GM21619 (cell line): ENCODE results near the gene BRAT1.

Experiments
- ATAC-seq: cut with Tn5 transposase; IDR thresholded peaks from one replicate; pipeline ENCODE4 v1.9.1; 2021; ENCODE audit not compliant: unreplicated experiment

BRAT1 gene

GRCh38 chr7:2525658-2526630, 29.4 kb downstream of the BRAT1 start:
- ATAC-seq, result no peak

- ATAC-seq, result no peak
Measured at GRCh38 chr7:2524808-2525657, 30.3 kb downstream of the BRAT1 start.

GRCh38 chr7:2523941-2524807, 31.1 kb downstream of the BRAT1 start:
- no peak for ATAC-seq

- ATAC-seq, result no peak
Measured at GRCh38 chr7:2523461-2523936, 31.8 kb downstream of the BRAT1 start.

GRCh38 chr7:2522780-2523433, 32.4 kb downstream of the BRAT1 start:
- ATAC-seq, result no peak

GRCh38 chr7:2521952-2522591, 33.3 kb downstream of the BRAT1 start:
- no peak for ATAC-seq

- no peak for ATAC-seq
Measured at GRCh38 chr7:2521341-2521745, 34.0 kb downstream of the BRAT1 start.

- ATAC-seq, result no peak
Measured at GRCh38 chr7:2520761-2521290, 34.5 kb downstream of the BRAT1 start.

- ATAC-seq, result no peak
Measured at GRCh38 chr7:2520131-2520760, 35.1 kb downstream of the BRAT1 start.

- peak; percentile 75 for ATAC-seq
Measured at GRCh38 chr7:2519119-2519930, 36.0 kb downstream of the BRAT1 start, which contains the start of gene LFNG. TSS of gene LFNG (plus strand) at chr7:2519774. CDS start at chr7:2519862, 88 bp downstream.

- no peak for ATAC-seq
Measured at GRCh38 chr7:2518737-2519118, 36.6 kb downstream of the BRAT1 start.

GRCh38 chr7:2517678-2518507, 37.4 kb downstream of the BRAT1 start:
- ATAC-seq, result no peak

- ATAC-seq, result no peak
Measured at GRCh38 chr7:2517026-2517425, 38.3 kb downstream of the BRAT1 start.

GRCh38 chr7:2516194-2516555, 39.1 kb downstream of the BRAT1 start:
- no peak for ATAC-seq

- no peak for ATAC-seq
Measured at GRCh38 chr7:2515424-2516193, 39.7 kb downstream of the BRAT1 start.
